HG02623 (cell line): ENCODE measurements around the gene RRP8.
A peak's percentile ranks its signal among the peaks of the same experiment; 100 is the strongest.

Source experiments
- ATAC-seq: cut with Tn5 transposase; IDR thresholded peaks from one replicate; pipeline ENCODE4 v1.9.1; 2021; ENCODE audit warnings: moderate library complexity; ENCODE audit not compliant: unreplicated experiment

The RRP8 gene

GRCh38 chr11:6619004-6619745, 15.8 kb upstream of the RRP8 start, which contains the start of gene TPP1:
Gene TPP1 (minus strand): TSS chr11:6619422. CDS start chr11:6619400, 22 bp downstream.
- peak; percentile 98 for ATAC-seq

GRCh38 chr11:6618117-6619003, 14.9 kb upstream of the RRP8 start:
- no peak for ATAC-seq

- no peak for ATAC-seq
Measured at GRCh38 chr11:6617315-6617781, 13.9 kb upstream of the RRP8 start.

GRCh38 chr11:6616596-6617250, 13.3 kb upstream of the RRP8 start:
- ATAC-seq: no peak

- ATAC-seq: no peak
Measured at GRCh38 chr11:6615882-6616585, 12.6 kb upstream of the RRP8 start.

- ATAC-seq: no peak
Measured at GRCh38 chr11:6615046-6615445, 11.6 kb upstream of the RRP8 start.

GRCh38 chr11:6614446-6614845, 11.0 kb upstream of the RRP8 start:
- no peak for ATAC-seq

- ATAC-seq: no peak
Measured at GRCh38 chr11:6613496-6613895, 10.1 kb upstream of the RRP8 start.

- peak; percentile 88 for ATAC-seq
Measured at GRCh38 chr11:6612213-6613041, 9.0 kb upstream of the RRP8 start, which contains the start of gene TAF10. Gene TAF10 (minus strand): TSS chr11:6612216. CDS start chr11:6612189, 27 bp downstream.

- ATAC-seq: peak; percentile 15
Measured at GRCh38 chr11:6611963-6612212, 8.5 kb upstream of the RRP8 start.

GRCh38 chr11:6611092-6611962, 7.9 kb upstream of the RRP8 start:
- no peak for ATAC-seq

GRCh38 chr11:6610591-6610990, 7.2 kb upstream of the RRP8 start:
- no peak for ATAC-seq

GRCh38 chr11:6609502-6610015, 6.1 kb upstream of the RRP8 start:
- no peak for ATAC-seq

GRCh38 chr11:6608726-6609501, 5.5 kb upstream of the RRP8 start:
- ATAC-seq: no peak

- no peak for ATAC-seq
Measured at GRCh38 chr11:6608011-6608410, 4.6 kb upstream of the RRP8 start.

GRCh38 chr11:6607190-6607795, 3.9 kb upstream of the RRP8 start:
- ATAC-seq: no peak

- peak; percentile 31 for ATAC-seq
Measured at GRCh38 chr11:6606471-6607189, 3.2 kb upstream of the RRP8 start.
